H1 (cell line): ENCODE measurements around the gene ZNF8. TPM values are rescaled to one million over a fixed set of nuclear protein-coding genes. Genes with fewer than 3 reads are reported as not detected.
A peak's percentile ranks its signal among the peaks of the same experiment; 100 is the strongest.

ENCODE experiments used
- CBX8 ChIP-seq: fragments of 300-800, 300-1000 bp; sonication (generic); IDR thresholded peaks from 2 replicates; pipeline ENCODE4 v1.7.1; 2016; ENCODE audit warnings: low read depth, low read length, borderline replicate concordance
- CTBP2 ChIP-seq: IDR thresholded peaks from 2 replicates; pipeline ENCODE4 v1.7.0; 2011; ENCODE audit warnings: borderline replicate concordance, mild to moderate bottlenecking, moderate library complexity, mixed read lengths, low read length; ENCODE audit not compliant: insufficient read depth, insufficient read length
- GTF2F1 ChIP-seq: IDR thresholded peaks from 2 replicates; pipeline ENCODE4 v1.6.1; 2012; ENCODE audit warnings: low read depth, low read length, improper control_type of control experiment, borderline replicate concordance
- SRF ChIP-seq: IDR thresholded peaks from 2 replicates; pipeline ENCODE4 v1.6.1; 2011; ENCODE audit warnings: mild to moderate bottlenecking, low read depth, low read length, moderate library complexity
- SUZ12 ChIP-seq: fragments of 200-600 bp; sonication (generic); IDR thresholded peaks from 2 replicates; pipeline ENCODE4 v1.6.1; 2012; ENCODE audit warnings: mild to moderate bottlenecking, inconsistent platforms, low read length, moderate library complexity, mixed read lengths
- TAF1 ChIP-seq: IDR thresholded peaks from 2 replicates; pipeline ENCODE4 v1.6.1; 2011; ENCODE audit warnings: mild to moderate bottlenecking, low read depth, low read length
- ZNF274 ChIP-seq: IDR thresholded peaks from 2 replicates; pipeline ENCODE4 v1.7.0; 2012; ENCODE audit warnings: low read length, borderline replicate concordance; ENCODE audit errors: extremely low read depth
- polyA plus RNA-seq, 7 experiments: library from polyadenylated mRNA; depleted of rRNA in 3 of 7; stranded (reverse) in 5 of 7; unstranded in 2 of 7; fragments of >200 nt in 5 of 7; fragments of 200-250 nt in 2 of 7; gene quantifications; 1 replicate in 5 of 7; 2 replicates in 1 of 7; 4 replicates in 1 of 7; pipeline versions ENCODE4 v1.2.1 to v1.2.3, GENCODE V29; 2011 to 2013; ENCODE audit warnings: missing spikeins in 2 of 7, mixed read lengths in 2 of 7
- total RNA-seq: library from RNA; stranded (reverse); fragmentation: NEBNext Ultra II Directional; extraction: Animal tissue kit (Norgen Biotek cat#: 25700); gene quantifications from 2 replicates; pipeline ENCODE4 v1.2.1, GENCODE V29; 2021
- TF ChIP-seq, protein P1 (sequence below): fragments of 300-600 bp; sonication (generic); IDR thresholded peaks from 2 replicates; pipeline ENCODE4 v1.7.1; 2012; ENCODE audit warnings: low read length, moderate library complexity, mild to moderate bottlenecking, inconsistent platforms; ENCODE audit not compliant: insufficient replicate concordance
- TF ChIP-seq, protein P2 (sequence below): IDR thresholded peaks from 2 replicates; pipeline ENCODE4 v1.6.1; 2012; ENCODE audit warnings: inconsistent platforms

ZNF8 gene
- total and polyA plus RNA-seq, 2 of the 8 experiments (the other 6 are each of a cell fraction or from before 2014, with no cell fraction given), result 9.2 to 21.5 TPM

GRCh38 chr19:58305065-58305931 lies 26.5 kb downstream of the ZNF8 start, which contains the start of gene ERVK3-1 (continued):
- TF ChIP-seq, protein P1, sequence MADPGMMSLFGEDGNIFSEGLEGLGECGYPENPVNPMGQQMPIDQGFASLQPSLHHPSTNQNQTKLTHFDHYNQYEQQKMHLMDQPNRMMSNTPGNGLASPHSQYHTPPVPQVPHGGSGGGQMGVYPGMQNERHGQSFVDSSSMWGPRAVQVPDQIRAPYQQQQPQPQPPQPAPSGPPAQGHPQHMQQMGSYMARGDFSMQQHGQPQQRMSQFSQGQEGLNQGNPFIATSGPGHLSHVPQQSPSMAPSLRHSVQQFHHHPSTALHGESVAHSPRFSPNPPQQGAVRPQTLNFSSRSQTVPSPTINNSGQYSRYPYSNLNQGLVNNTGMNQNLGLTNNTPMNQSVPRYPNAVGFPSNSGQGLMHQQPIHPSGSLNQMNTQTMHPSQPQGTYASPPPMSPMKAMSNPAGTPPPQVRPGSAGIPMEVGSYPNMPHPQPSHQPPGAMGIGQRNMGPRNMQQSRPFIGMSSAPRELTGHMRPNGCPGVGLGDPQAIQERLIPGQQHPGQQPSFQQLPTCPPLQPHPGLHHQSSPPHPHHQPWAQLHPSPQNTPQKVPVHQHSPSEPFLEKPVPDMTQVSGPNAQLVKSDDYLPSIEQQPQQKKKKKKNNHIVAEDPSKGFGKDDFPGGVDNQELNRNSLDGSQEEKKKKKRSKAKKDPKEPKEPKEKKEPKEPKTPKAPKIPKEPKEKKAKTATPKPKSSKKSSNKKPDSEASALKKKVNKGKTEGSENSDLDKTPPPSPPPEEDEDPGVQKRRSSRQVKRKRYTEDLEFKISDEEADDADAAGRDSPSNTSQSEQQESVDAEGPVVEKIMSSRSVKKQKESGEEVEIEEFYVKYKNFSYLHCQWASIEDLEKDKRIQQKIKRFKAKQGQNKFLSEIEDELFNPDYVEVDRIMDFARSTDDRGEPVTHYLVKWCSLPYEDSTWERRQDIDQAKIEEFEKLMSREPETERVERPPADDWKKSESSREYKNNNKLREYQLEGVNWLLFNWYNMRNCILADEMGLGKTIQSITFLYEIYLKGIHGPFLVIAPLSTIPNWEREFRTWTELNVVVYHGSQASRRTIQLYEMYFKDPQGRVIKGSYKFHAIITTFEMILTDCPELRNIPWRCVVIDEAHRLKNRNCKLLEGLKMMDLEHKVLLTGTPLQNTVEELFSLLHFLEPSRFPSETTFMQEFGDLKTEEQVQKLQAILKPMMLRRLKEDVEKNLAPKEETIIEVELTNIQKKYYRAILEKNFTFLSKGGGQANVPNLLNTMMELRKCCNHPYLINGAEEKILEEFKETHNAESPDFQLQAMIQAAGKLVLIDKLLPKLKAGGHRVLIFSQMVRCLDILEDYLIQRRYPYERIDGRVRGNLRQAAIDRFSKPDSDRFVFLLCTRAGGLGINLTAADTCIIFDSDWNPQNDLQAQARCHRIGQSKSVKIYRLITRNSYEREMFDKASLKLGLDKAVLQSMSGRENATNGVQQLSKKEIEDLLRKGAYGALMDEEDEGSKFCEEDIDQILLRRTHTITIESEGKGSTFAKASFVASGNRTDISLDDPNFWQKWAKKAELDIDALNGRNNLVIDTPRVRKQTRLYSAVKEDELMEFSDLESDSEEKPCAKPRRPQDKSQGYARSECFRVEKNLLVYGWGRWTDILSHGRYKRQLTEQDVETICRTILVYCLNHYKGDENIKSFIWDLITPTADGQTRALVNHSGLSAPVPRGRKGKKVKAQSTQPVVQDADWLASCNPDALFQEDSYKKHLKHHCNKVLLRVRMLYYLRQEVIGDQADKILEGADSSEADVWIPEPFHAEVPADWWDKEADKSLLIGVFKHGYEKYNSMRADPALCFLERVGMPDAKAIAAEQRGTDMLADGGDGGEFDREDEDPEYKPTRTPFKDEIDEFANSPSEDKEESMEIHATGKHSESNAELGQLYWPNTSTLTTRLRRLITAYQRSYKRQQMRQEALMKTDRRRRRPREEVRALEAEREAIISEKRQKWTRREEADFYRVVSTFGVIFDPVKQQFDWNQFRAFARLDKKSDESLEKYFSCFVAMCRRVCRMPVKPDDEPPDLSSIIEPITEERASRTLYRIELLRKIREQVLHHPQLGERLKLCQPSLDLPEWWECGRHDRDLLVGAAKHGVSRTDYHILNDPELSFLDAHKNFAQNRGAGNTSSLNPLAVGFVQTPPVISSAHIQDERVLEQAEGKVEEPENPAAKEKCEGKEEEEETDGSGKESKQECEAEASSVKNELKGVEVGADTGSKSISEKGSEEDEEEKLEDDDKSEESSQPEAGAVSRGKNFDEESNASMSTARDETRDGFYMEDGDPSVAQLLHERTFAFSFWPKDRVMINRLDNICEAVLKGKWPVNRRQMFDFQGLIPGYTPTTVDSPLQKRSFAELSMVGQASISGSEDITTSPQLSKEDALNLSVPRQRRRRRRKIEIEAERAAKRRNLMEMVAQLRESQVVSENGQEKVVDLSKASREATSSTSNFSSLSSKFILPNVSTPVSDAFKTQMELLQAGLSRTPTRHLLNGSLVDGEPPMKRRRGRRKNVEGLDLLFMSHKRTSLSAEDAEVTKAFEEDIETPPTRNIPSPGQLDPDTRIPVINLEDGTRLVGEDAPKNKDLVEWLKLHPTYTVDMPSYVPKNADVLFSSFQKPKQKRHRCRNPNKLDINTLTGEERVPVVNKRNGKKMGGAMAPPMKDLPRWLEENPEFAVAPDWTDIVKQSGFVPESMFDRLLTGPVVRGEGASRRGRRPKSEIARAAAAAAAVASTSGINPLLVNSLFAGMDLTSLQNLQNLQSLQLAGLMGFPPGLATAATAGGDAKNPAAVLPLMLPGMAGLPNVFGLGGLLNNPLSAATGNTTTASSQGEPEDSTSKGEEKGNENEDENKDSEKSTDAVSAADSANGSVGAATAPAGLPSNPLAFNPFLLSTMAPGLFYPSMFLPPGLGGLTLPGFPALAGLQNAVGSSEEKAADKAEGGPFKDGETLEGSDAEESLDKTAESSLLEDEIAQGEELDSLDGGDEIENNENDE, result no peak
- TF ChIP-seq TAF1 (peak; percentile 89), ZNF274 (no peak), GTF2F1 (no peak), CTBP2 (no peak), CBX8 (no peak), SUZ12 (no peak), SRF (0 out of 2 replicates have a peak, but pooled peaks have one; percentile 17)
- TF ChIP-seq, protein P2, sequence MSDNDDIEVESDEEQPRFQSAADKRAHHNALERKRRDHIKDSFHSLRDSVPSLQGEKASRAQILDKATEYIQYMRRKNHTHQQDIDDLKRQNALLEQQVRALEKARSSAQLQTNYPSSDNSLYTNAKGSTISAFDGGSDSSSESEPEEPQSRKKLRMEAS, result peak; percentile 38; the same call in 1 of the 2 replicates
